BJ (cell line): Measurements from ENCODE around the gene USH2A. TPM values are rescaled to one million over a fixed set of nuclear protein-coding genes. Genes with fewer than 3 reads are reported as not detected.

ENCODE experiments used
- CTCF ChIA-PET: fragments of 350-600 bp; formaldehyde crosslinking; extraction: SDS; loops from one replicate; lab custom pipeline; 2021; ENCODE audit warnings: antibody characterized with exemption, inconsistent platforms; lab: Yijun Ruan, JAX
- POLR2A ChIA-PET: fragments of 300-600 bp; sonication (Branson Sonifier 250); formaldehyde crosslinking; extraction: SDS; loops from one replicate; lab custom pipeline; 2021; ENCODE audit warnings: antibody characterized with exemption; lab: Charles Lee
- DNase-seq: peaks from one replicate; pipeline ENCODE4 v3.0.0-alpha.2; 2011; ENCODE audit warnings: low read depth
- H3K27me3 ChIP-seq: 2 replicates; pipeline ENCODE4 v1.6.0; 2011; ENCODE audit warnings: low read length; ENCODE audit not compliant: control insufficient read depth, insufficient read depth
- H3K36me3 ChIP-seq: 2 replicates; pipeline ENCODE4 v1.5.1; 2011; ENCODE audit warnings: low read length; ENCODE audit not compliant: control insufficient read depth, insufficient read depth
- H3K4me3 ChIP-seq: 2 replicates; pipeline ENCODE4 v1.5.1; 2011; ENCODE audit warnings: low read depth, mild to moderate bottlenecking, control low read depth, low read length
- polyA plus RNA-seq: library from polyadenylated mRNA; depleted of rRNA; stranded (reverse); fragments of >200 nt; gene quantifications from 2 replicates; pipeline ENCODE4 v1.2.3, GENCODE V29; 2011
- TF ChIP-seq, protein P1 (sequence below): IDR thresholded peaks from 2 replicates; pipeline ENCODE4 v1.5.1; 2011; ENCODE audit warnings: low read depth, mild to moderate bottlenecking, control low read depth, inconsistent platforms, low read length, moderate library complexity; ENCODE audit not compliant: insufficient read depth

USH2A gene
- polyA plus RNA-seq, 1 experiment: under 0.01 TPM

DNA sequence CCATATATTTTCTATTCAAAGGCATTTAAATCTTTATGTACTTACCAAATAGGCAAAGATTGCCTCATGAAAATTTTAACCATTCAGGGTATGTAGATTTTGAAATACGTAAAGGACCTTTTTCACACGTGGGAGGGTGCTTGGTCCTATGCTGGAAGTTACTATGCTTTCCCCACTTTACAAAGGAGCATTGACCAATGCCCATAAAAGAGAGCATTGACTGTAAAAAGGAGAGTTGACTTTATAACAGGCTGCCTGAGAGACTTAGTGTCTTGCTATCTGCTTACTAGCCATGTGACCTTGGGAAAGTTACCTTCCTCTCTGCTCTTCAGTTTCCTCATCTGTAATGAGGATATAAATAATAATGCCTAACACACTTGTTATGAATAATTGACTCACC, 346.5 kb downstream of the USH2A start:
- TF ChIP-seq, protein P1, sequence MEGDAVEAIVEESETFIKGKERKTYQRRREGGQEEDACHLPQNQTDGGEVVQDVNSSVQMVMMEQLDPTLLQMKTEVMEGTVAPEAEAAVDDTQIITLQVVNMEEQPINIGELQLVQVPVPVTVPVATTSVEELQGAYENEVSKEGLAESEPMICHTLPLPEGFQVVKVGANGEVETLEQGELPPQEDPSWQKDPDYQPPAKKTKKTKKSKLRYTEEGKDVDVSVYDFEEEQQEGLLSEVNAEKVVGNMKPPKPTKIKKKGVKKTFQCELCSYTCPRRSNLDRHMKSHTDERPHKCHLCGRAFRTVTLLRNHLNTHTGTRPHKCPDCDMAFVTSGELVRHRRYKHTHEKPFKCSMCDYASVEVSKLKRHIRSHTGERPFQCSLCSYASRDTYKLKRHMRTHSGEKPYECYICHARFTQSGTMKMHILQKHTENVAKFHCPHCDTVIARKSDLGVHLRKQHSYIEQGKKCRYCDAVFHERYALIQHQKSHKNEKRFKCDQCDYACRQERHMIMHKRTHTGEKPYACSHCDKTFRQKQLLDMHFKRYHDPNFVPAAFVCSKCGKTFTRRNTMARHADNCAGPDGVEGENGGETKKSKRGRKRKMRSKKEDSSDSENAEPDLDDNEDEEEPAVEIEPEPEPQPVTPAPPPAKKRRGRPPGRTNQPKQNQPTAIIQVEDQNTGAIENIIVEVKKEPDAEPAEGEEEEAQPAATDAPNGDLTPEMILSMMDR: no peak
- Histone ChIP-seq H3K36me3 (no peaks in the 10 kb centered on the region), H3K27me3 (no peaks in the 10 kb centered on the region), H3K4me3 (no peak overlapping the region)
- POLR2A ChIA-PET: no interaction called here
- DNase-seq: no peak
- CTCF ChIA-PET: no interaction called here

DNA sequence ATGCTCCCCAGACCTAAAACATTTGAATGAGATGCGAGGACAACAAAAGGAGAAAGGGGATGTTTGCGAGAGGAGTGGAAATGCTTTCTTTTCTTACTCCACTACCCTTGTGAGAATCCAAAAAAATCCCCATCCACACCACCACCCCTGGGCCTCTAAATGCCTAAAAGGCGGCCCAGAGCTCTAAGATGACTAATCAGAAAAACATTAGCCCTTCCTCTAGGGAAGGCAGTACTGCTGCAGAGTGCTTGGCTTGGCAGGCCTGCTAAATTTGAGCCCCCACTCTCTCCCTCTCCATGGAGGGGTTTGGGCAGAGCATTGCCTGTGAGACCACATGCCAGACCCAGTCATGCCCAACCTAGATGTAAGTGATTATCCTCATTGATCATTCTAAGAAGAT, 347.9 kb downstream of the USH2A start:
- Histone ChIP-seq H3K4me3 (no peak overlapping the region), H3K36me3 (no peaks in the 10 kb centered on the region), H3K27me3 (no peaks in the 10 kb centered on the region)
- ChIA-PET POLR2A (no interaction called here), CTCF (interaction anchor here (0.5 kb wide), 1 partner anchor 10 kb away, joined by 6 read pairs; no protein-coding TSS in a partner anchor)
- TF ChIP-seq, protein P1: no peak
- no peak for DNase-seq

DNA sequence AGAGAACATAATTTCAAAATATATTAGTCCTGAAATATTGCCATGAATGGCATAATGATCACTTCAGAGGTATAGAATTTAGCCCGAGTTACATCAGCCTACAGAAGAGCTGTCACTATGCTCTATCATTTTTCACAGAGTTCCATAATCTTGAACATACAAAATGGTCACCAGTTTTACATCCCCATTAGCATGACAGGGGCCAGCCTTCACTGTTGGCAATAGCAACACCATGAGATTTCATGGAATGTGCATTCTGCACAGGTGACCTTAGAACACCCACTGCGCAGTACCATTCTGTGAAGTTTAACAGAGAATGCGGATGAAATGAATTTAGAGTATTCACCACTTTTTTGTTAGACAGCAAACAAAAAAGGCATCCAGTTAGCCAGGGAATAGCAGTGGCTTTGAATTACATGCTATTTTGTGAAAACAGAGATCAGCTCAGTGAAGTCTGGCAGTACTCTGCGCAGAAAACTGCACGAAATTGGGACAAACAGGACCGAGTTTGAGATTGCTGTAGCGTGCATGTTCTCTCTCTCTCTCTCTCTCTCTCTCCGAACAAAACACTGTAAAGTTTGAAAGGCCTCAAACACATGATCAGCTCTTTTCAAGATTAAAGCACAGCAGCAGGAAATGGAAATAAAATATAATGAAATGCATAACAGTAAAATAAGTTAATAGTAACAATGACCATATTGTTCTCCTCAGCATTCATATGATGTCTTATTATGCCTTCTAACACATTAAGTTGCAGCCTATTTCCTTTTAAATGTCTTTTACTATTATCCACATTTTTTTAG, 349.3 kb downstream of the USH2A start:
- Histone ChIP-seq H3K36me3 (no peaks in the 10 kb centered on the region), H3K4me3 (no peak overlapping the region), H3K27me3 (no peaks in the 10 kb centered on the region)
- no peak for DNase-seq
- ChIA-PET POLR2A (no interaction called here), CTCF (interaction anchor here (0.8 to 0.9 kb wide), 2 partner anchors 19 to 35 kb away, joined by 3 read pairs; no protein-coding TSS in a partner anchor)
- TF ChIP-seq, protein P1: no peak

DNA sequence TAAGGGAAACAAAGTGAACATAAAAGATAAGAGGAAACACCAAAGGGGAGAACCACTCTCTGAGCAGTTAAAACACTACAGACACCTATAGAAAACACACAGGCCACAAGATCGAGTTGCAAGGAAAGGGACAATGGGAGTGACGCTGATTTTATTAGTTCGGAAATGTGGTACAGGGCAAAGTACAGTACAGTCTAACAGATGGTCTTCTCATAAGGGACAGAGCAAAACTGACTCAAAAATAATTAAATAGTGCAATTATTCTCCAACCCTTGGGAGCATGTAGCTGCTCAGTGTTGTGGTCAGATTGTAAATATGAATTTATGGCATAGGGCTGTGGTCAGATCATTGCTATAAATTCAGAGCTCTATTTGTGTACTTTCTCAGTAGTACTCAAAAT, 352.0 kb downstream of the USH2A start:
- Histone ChIP-seq H3K36me3 (no peaks in the 10 kb centered on the region), H3K27me3 (no peaks in the 10 kb centered on the region), H3K4me3 (no peak overlapping the region)
- ChIA-PET POLR2A (interaction anchor here (0.7 kb wide), 1 partner anchor 8 kb away, joined by 4 read pairs; no protein-coding TSS in a partner anchor), CTCF (no interaction called here)
- TF ChIP-seq, protein P1: no peak
- DNase-seq: no peak

DNA sequence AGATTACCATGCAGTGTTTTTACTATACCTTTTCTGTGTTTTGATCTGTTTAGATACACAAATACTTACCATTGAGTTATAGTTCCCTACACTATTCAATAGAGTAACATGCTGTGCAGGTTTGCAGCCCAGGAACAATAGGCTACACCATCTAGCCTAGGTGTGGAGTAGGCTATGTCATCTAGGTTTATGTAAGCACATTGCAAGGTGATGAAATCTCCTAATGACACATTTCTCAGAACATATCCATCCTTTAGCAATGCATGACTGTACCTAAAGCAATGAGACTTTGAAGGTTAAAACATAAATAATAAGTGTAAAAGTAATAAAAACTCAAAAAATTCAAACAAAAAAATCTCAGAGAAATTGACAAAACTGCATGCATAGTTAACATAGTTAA, 358.6 kb downstream of the USH2A start:
- no peak overlapping the region for H3K4me3 ChIP-seq
- POLR2A ChIA-PET: no interaction called here
- no peak for DNase-seq
- CTCF ChIA-PET: no interaction called here
- TF ChIP-seq, protein P1: no peak
- no peaks in the 10 kb centered on the region for H3K36me3 ChIP-seq
- no peaks in the 10 kb centered on the region for H3K27me3 ChIP-seq
